ENCODE data around the gene SLC22A13. TPM values are rescaled to one million over a fixed set of nuclear protein-coding genes. Genes with fewer than 3 reads are reported as not detected.

SLC22A13 gene
- total RNA-seq, 1 donor from 2014 or later: 0.97 TPM

GRCh38 chr3:38297947-38298711 is 32.5 kb downstream of the SLC22A13 start:
- no peak for DNase-seq (ENCODE audit: low spot score)
- TF ChIP-seq, protein P1, sequence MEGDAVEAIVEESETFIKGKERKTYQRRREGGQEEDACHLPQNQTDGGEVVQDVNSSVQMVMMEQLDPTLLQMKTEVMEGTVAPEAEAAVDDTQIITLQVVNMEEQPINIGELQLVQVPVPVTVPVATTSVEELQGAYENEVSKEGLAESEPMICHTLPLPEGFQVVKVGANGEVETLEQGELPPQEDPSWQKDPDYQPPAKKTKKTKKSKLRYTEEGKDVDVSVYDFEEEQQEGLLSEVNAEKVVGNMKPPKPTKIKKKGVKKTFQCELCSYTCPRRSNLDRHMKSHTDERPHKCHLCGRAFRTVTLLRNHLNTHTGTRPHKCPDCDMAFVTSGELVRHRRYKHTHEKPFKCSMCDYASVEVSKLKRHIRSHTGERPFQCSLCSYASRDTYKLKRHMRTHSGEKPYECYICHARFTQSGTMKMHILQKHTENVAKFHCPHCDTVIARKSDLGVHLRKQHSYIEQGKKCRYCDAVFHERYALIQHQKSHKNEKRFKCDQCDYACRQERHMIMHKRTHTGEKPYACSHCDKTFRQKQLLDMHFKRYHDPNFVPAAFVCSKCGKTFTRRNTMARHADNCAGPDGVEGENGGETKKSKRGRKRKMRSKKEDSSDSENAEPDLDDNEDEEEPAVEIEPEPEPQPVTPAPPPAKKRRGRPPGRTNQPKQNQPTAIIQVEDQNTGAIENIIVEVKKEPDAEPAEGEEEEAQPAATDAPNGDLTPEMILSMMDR (IDR thresholded peaks at IDR 0.05): peak; percentile 79

DNA sequence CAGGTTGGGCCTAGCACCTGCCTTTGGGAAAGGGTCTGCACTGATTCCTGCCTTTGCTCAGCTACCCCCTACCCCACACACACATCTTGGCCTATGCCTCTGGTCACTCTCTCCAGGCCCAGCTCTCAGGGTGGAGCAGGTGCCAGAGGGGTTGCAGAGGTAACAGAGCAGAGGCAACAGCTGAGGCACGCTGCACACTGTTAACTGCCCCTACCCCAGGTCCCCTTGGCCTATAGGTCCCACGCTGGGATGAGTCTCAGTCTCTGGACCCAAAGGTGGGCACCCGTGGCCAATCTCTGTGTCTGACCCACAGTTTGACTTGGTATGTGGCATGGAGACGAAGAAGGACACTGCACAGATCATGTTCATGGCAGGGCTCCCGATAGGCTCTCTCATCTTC is 41.3 kb downstream of the SLC22A13 start:
- Mint-ChIP-seq H3K4me1 (ENCODE audit: low read depth) (no peaks in the 10 kb centered on the region), H3K4me3 (ENCODE audit: unreplicated experiment) (no peak overlapping the region), H3K36me3 (ENCODE audit: low read depth) (peaks cover 22% of the 10 kb centered on the region), H3K27ac (ENCODE audit: unreplicated experiment) (no peak overlapping the region), H3K27me3 (ENCODE audit: low read depth) (no peaks in the 10 kb centered on the region), H3K9me3 (ENCODE audit: low read depth) (peaks cover 3% of the 10 kb centered on the region)
- TF ChIP-seq, protein P1 (IDR thresholded peaks at IDR 0.05): no peak
- DNase-seq (ENCODE audit: low spot score): no peak

More at GRCh38 chr3:38297947-38298711, 32.5 kb downstream of the SLC22A13 start:
- no peaks in the 10 kb centered on the region for H3K4me1 Mint-ChIP-seq (ENCODE audit: low read depth)
- H3K27me3 Mint-ChIP-seq (ENCODE audit: low read depth): no peaks in the 10 kb centered on the region
- no peak overlapping the region for H3K4me3 Mint-ChIP-seq (ENCODE audit: unreplicated experiment)
- no peak overlapping the region for H3K27ac Mint-ChIP-seq (ENCODE audit: unreplicated experiment)
- H3K9me3 Mint-ChIP-seq (ENCODE audit: low read depth): no peaks in the 10 kb centered on the region
- no peaks in the 10 kb centered on the region for H3K36me3 Mint-ChIP-seq (ENCODE audit: low read depth)

DNA sequence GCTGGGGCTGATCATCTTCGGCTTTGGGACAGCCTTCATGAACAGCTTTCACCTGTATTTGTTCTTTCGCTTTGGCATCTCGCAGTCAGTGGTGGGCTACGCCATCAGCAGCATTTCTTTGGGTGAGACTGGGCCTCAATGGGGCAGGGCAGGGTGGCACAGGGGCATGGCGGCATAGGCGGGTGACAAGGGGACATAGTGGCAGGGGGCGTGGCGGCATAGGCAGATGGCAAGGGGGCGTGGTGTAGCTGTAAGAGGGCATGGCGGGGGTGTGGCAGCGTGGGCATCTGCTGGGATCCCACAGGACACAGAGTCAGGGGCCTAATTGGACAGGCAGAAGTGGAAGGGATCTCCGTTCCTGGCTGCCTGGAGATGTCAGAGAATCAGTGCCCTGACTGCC is 42.0 kb downstream of the SLC22A13 start:
- Mint-ChIP-seq H3K27ac (ENCODE audit: unreplicated experiment) (no peak overlapping the region), H3K27me3 (ENCODE audit: low read depth) (no peaks in the 10 kb centered on the region), H3K36me3 (ENCODE audit: low read depth) (peaks cover 24% of the 10 kb centered on the region), H3K4me3 (ENCODE audit: unreplicated experiment) (no peak overlapping the region), H3K9me3 (ENCODE audit: low read depth) (peaks cover 3% of the 10 kb centered on the region), H3K4me1 (ENCODE audit: low read depth) (no peaks in the 10 kb centered on the region)
- DNase-seq (ENCODE audit: low spot score): no peak
- TF ChIP-seq, protein P1 (IDR thresholded peaks at IDR 0.05): no peak

DNA sequence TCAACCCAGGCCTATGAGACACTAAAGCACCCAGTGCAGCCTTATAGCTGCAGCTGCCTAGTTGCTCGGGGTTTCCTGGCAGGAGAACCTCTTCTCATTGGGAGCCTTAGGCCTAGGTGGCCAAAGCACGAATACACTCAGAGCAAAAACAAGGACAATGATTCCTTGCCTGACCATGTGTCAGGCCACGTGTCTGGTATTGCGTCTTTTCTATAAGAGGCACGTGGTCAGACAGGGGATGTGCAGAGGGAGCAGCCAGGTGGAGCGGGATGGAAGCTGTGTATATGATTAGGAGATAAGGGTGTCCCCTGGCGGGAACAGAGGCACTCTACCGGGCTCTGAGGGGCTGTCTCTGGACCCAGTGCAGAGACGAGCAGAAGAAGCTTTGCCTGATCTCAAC is 42.8 kb downstream of the SLC22A13 start:
- no peak for DNase-seq (ENCODE audit: low spot score)
- Mint-ChIP-seq H3K9me3 (ENCODE audit: low read depth) (peaks cover 3% of the 10 kb centered on the region), H3K27me3 (ENCODE audit: low read depth) (no peaks in the 10 kb centered on the region), H3K4me1 (ENCODE audit: low read depth) (no peaks in the 10 kb centered on the region), H3K27ac (ENCODE audit: unreplicated experiment) (no peak overlapping the region), H3K4me3 (ENCODE audit: unreplicated experiment) (no peak overlapping the region), H3K36me3 (ENCODE audit: low read depth) (peaks cover 26% of the 10 kb centered on the region)
- TF ChIP-seq, protein P1 (IDR thresholded peaks at IDR 0.05): no peak

DNA sequence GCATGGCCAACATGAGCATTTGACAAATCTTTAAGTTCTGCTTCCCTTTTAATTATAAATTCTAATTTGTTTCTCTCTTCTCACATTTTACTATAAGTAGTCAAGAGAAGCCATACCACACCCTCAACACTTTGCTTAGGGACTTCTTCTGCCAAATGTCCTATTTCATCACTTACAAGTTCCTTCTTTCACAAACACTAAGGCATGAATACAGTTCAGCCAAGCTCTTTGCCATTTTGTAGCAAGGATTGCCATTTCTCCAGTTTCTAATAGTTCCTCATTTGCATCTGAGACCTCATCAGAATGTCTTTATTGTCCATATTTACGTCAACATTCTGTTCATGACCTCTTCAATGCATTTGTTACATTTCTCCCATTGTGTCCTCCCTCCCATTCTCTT is 45.9 kb downstream of the SLC22A13 start:
- H3K4me1 Mint-ChIP-seq (ENCODE audit: low read depth): no peaks in the 10 kb centered on the region
- H3K36me3 Mint-ChIP-seq (ENCODE audit: low read depth): peaks cover 23% of the 10 kb centered on the region
- H3K9me3 Mint-ChIP-seq (ENCODE audit: low read depth): no peaks in the 10 kb centered on the region
- no peaks in the 10 kb centered on the region for H3K27me3 Mint-ChIP-seq (ENCODE audit: low read depth)
- TF ChIP-seq, protein P1 (IDR thresholded peaks at IDR 0.05): no peak
- H3K27ac Mint-ChIP-seq (ENCODE audit: unreplicated experiment): no peak overlapping the region
- no peak for DNase-seq (ENCODE audit: low spot score)
- no peak overlapping the region for H3K4me3 Mint-ChIP-seq (ENCODE audit: unreplicated experiment)
